ENCODE results near the gene NRG3. TPM values are rescaled to one million over a fixed set of nuclear protein-coding genes. Genes with fewer than 3 reads are reported as not detected.

The NRG3 gene
- polyA plus RNA-seq, 5 donors = 0.91 to 1.5 (median 1.2) TPM

- DNase-seq = no peak
Observed at GRCh38 chr10:82468453-82468852, 593.5 kb downstream of the NRG3 start.

GRCh38 chr10:82472406-82473335 is 597.7 kb downstream of the NRG3 start:
- DNase-seq = no peak

- no peak for DNase-seq
Observed at GRCh38 chr10:82477776-82478175, 602.8 kb downstream of the NRG3 start.

- no peak for DNase-seq
Observed at GRCh38 chr10:82492647-82493046, 617.7 kb downstream of the NRG3 start.

GRCh38 chr10:82496114-82496513 is 621.1 kb downstream of the NRG3 start:
- no peak for DNase-seq

- no peak for DNase-seq
Observed at GRCh38 chr10:82497439-82497838, 622.4 kb downstream of the NRG3 start.

GRCh38 chr10:82498976-82499375 is 624.0 kb downstream of the NRG3 start:
- DNase-seq = no peak

GRCh38 chr10:82505009-82505408 is 630.0 kb downstream of the NRG3 start:
- no peak for DNase-seq

- no peak for DNase-seq
Observed at GRCh38 chr10:82506680-82507376, 631.8 kb downstream of the NRG3 start.

- DNase-seq = no peak
Observed at GRCh38 chr10:82515256-82515655, 640.3 kb downstream of the NRG3 start.

- no peak for DNase-seq
Observed at GRCh38 chr10:82529062-82529461, 654.1 kb downstream of the NRG3 start.

- DNase-seq = no peak
Observed at GRCh38 chr10:82535457-82535856, 660.5 kb downstream of the NRG3 start.

GRCh38 chr10:82536668-82537067 is 661.7 kb downstream of the NRG3 start:
- DNase-seq = no peak

GRCh38 chr10:82538272-82538671 is 663.3 kb downstream of the NRG3 start:
- DNase-seq = no peak

GRCh38 chr10:82543631-82544030 is 668.6 kb downstream of the NRG3 start:
- no peak for DNase-seq

GRCh38 chr10:82544377-82544776 is 669.4 kb downstream of the NRG3 start:
- no peak for DNase-seq

- DNase-seq = no peak
Observed at GRCh38 chr10:82551506-82551905, 676.5 kb downstream of the NRG3 start.

- no peak for DNase-seq
Observed at GRCh38 chr10:82552267-82552666, 677.3 kb downstream of the NRG3 start.

- DNase-seq = no peak
Observed at GRCh38 chr10:82554381-82554780, 679.4 kb downstream of the NRG3 start.

- no peak for DNase-seq
Observed at GRCh38 chr10:82558014-82558607, 683.1 kb downstream of the NRG3 start.

GRCh38 chr10:82564353-82565196 is 689.6 kb downstream of the NRG3 start:
- DNase-seq = no peak

- DNase-seq = no peak
Observed at GRCh38 chr10:82565197-82565575, 690.2 kb downstream of the NRG3 start.

Data from right lung (tissue), 5 donors.